H9 (cell line): ENCODE measurements around the gene JMJD1C. TPM values are rescaled to one million over a fixed set of nuclear protein-coding genes. Genes with fewer than 3 reads are reported as not detected.

Experiments used
- DNase-seq: peaks from one replicate; pipeline ENCODE4 v3.0.0-alpha.2; 2017
- H2AFZ ChIP-seq: one replicate; pipeline ENCODE4 v1.6.1; 2013; ENCODE audit warnings: mild to moderate bottlenecking, low read length, control low read depth, moderate library complexity
- H2AK5ac ChIP-seq: 2 replicates; pipeline ENCODE4 v1.6.1; 2013; ENCODE audit warnings: low read length, control low read depth, mixed read lengths; ENCODE audit not compliant: insufficient read length
- H2BK120ac ChIP-seq: one replicate; pipeline ENCODE4 v1.6.1; 2013; ENCODE audit warnings: low read depth, mild to moderate bottlenecking, low read length, control low read depth, inconsistent platforms; ENCODE audit not compliant: poor library complexity, severe bottlenecking
- H2BK12ac ChIP-seq: 2 replicates; pipeline ENCODE4 v1.6.1; 2013; ENCODE audit warnings: low read length, control low read depth, mixed read lengths, low read depth; ENCODE audit not compliant: insufficient read length
- H2BK15ac ChIP-seq: 2 replicates; pipeline ENCODE4 v1.6.1; 2013; ENCODE audit warnings: low read depth, low read length, control low read depth
- H2BK20ac ChIP-seq: one replicate; pipeline ENCODE4 v1.6.1; 2013; ENCODE audit warnings: low read depth, mild to moderate bottlenecking, low read length, control low read depth, inconsistent platforms; ENCODE audit not compliant: poor library complexity, severe bottlenecking
- H2BK5ac ChIP-seq: 2 replicates; pipeline ENCODE4 v1.6.1; 2013; ENCODE audit warnings: low read length, control low read depth, mixed read lengths; ENCODE audit not compliant: insufficient read length
- H3K14ac ChIP-seq: 2 replicates; pipeline ENCODE4 v1.6.1; 2013; ENCODE audit warnings: low read length, control low read depth; ENCODE audit not compliant: insufficient read depth
- H3K18ac ChIP-seq: 2 replicates; pipeline ENCODE4 v1.6.1; 2013; ENCODE audit warnings: low read depth, mild to moderate bottlenecking, mixed read lengths, low read length, control low read depth; ENCODE audit not compliant: insufficient read length
- H3K23ac ChIP-seq: 2 replicates; pipeline ENCODE4 v1.6.1; 2013; ENCODE audit warnings: low read length, control low read depth, mixed read lengths, low read depth; ENCODE audit not compliant: insufficient read length
- H3K23me2 ChIP-seq: 2 replicates; pipeline ENCODE4 v1.6.1; 2013; ENCODE audit warnings: low read depth, mild to moderate bottlenecking, mixed read lengths, low read length, control low read depth; ENCODE audit not compliant: insufficient read length, poor library complexity, severe bottlenecking
- H3K27ac ChIP-seq: 2 replicates; pipeline ENCODE4 v1.5.1; 2013; ENCODE audit warnings: low read length, control low read depth, mixed read lengths, low read depth; ENCODE audit not compliant: insufficient read length
- H3K27me3 ChIP-seq: 2 replicates; pipeline ENCODE4 v1.6.1; 2013; ENCODE audit warnings: low read length, control low read depth, inconsistent platforms; ENCODE audit not compliant: insufficient read depth
- H3K4ac ChIP-seq: 2 replicates; pipeline ENCODE4 v1.6.1; 2013; ENCODE audit warnings: low read depth, mild to moderate bottlenecking, control low read depth, inconsistent platforms, low read length, moderate library complexity
- H3K4me1 ChIP-seq: 2 replicates; pipeline ENCODE4 v1.6.1; 2013; ENCODE audit warnings: low read length, control low read depth, inconsistent platforms; ENCODE audit not compliant: insufficient read depth
- H3K4me2 ChIP-seq: 2 replicates; pipeline ENCODE4 v1.6.1; 2013; ENCODE audit warnings: low read length, control low read depth, mixed read lengths; ENCODE audit not compliant: insufficient read length, insufficient read depth
- H3K56ac ChIP-seq: 2 replicates; pipeline ENCODE4 v1.6.1; 2013; ENCODE audit warnings: low read depth, mild to moderate bottlenecking, mixed read lengths, low read length, control low read depth; ENCODE audit not compliant: insufficient read length
- H3K79me1 ChIP-seq: 2 replicates; pipeline ENCODE4 v1.6.1; 2013; ENCODE audit warnings: low read depth, mild to moderate bottlenecking, moderate library complexity, low read length, control low read depth, inconsistent platforms; ENCODE audit not compliant: insufficient read depth, poor library complexity, severe bottlenecking
- H3K79me2 ChIP-seq: 2 replicates; pipeline ENCODE4 v1.6.1; 2013; ENCODE audit warnings: low read length, control low read depth, inconsistent platforms; ENCODE audit not compliant: insufficient read depth
- H3K9ac ChIP-seq: 2 replicates; pipeline ENCODE4 v1.6.1; 2013; ENCODE audit warnings: low read length, control low read depth, mixed read lengths; ENCODE audit not compliant: insufficient read length; ENCODE audit errors: extremely low read depth
- H3K9me3 ChIP-seq: one replicate; pipeline ENCODE4 v1.6.1; 2013; ENCODE audit warnings: low read depth, low read length, inconsistent platforms; ENCODE audit not compliant: control insufficient read depth
- H3T11ph ChIP-seq: one replicate; pipeline ENCODE4 v1.6.1; 2013; ENCODE audit warnings: mild to moderate bottlenecking, low read length, control low read depth, inconsistent platforms
- H4K20me1 ChIP-seq: one replicate; pipeline ENCODE4 v1.6.1; 2013; ENCODE audit not compliant: control insufficient read depth, insufficient read length, insufficient read depth
- H4K5ac ChIP-seq: 2 replicates; pipeline ENCODE4 v1.6.1; 2013; ENCODE audit warnings: low read depth, mild to moderate bottlenecking, mixed read lengths, low read length, control low read depth; ENCODE audit not compliant: insufficient read length
- H4K8ac ChIP-seq: replicated peaks from 2 replicates; pipeline ENCODE4 v1.6.1; 2013; ENCODE audit warnings: low read length, control low read depth, mixed read lengths, low read depth; ENCODE audit not compliant: insufficient read length
- H4K91ac ChIP-seq: 2 replicates; pipeline ENCODE4 v1.6.1; 2013; ENCODE audit warnings: low read depth, mild to moderate bottlenecking, moderate library complexity, mixed read lengths, low read length, control low read depth; ENCODE audit not compliant: insufficient read length
- H3K27ac Mint-ChIP-seq, 3 experiments: 2 replicates in 2 of 3; 3 replicates in 1 of 3; pipeline ENCODE4 v1.8.0; 2020 to 2021; ENCODE audit warnings: mixed read lengths in 3 of 3, mild to moderate bottlenecking in 1 of 3, moderate library complexity in 1 of 3
- H3K27me3 Mint-ChIP-seq: 2 replicates; pipeline ENCODE4 v1.8.0; 2021; ENCODE audit warnings: low read depth, mild to moderate bottlenecking, moderate library complexity, mixed read lengths
- H3K36me3 Mint-ChIP-seq, 3 experiments: 2 replicates in 2 of 3; 3 replicates in 1 of 3; pipeline ENCODE4 v1.8.0; 2020 to 2021; ENCODE audit warnings: low read depth in 3 of 3, mixed read lengths in 3 of 3; ENCODE audit not compliant: insufficient read depth in 1 of 3
- H3K4me1 Mint-ChIP-seq, 2 experiments: 2 replicates each; pipeline ENCODE4 v1.8.0; 2020; ENCODE audit warnings: mixed read lengths in 2 of 2
- H3K4me3 Mint-ChIP-seq, 2 experiments: 2 replicates in 1 of 2; 3 replicates in 1 of 2; pipeline ENCODE4 v1.8.0; 2020 to 2021; ENCODE audit warnings: mild to moderate bottlenecking in 2 of 2, mixed read lengths in 2 of 2, moderate library complexity in 1 of 2
- H3K9me3 Mint-ChIP-seq, 2 experiments: 2 replicates in 1 of 2; 3 replicates in 1 of 2; pipeline ENCODE4 v1.8.0; 2020; ENCODE audit warnings: mild to moderate bottlenecking in 2 of 2, mixed read lengths in 2 of 2, moderate library complexity in 1 of 2
- CTCF ChIP-seq: fragments of 200-600 bp; sonication (generic); conservative IDR thresholded peaks from 3 replicates; pipeline ENCODE4 v1.8.0; 2021; ENCODE audit warnings: antibody characterized with exemption, mild to moderate bottlenecking
- WGBS: extraction: QIAGEN DNeasy Blood & Tissue Kit; methylation state at CpG from one replicate; pipeline ENCODE4 v1.1.7; 2013; ENCODE audit warnings: missing lambda C conversion rate, low lambda C conversion rate, mixed read lengths; ENCODE audit not compliant: insufficient read length; ENCODE audit errors: extremely low coverage; 5-methylcytosine and 5-hydroxymethylcytosine counted together
- total RNA-seq: library from RNA; stranded (reverse); gene quantifications from 2 replicates; pipeline ENCODE4 v1.2.1, GENCODE V29; 2021

The JMJD1C gene
- total RNA-seq, 1 experiment from 2014 or later = 200 TPM

GRCh38 chr10:63319231-63319630 is 146.5 kb downstream of the JMJD1C start:
- no peaks in the 10 kb centered on the region for H3K27me3 ChIP-seq
- H3K23me2 ChIP-seq = no peaks in the 10 kb centered on the region
- Mint-ChIP-seq H3K4me3 (no peak overlapping the region), H3K27me3 (no peaks in the 10 kb centered on the region), H3K36me3 (peaks cover 4 to 8% (median 6%) of the 10 kb centered on the region in 3 experiments), H3K9me3 (no peaks in the 10 kb centered on the region), H3K4me1 (peaks cover 12 to 13% of the 10 kb centered on the region in 2 experiments), H3K27ac (0 out of 7 replicates have a peak overlapping the region, but pooled peaks of 1 of the 3 experiments have one; percentile 22)
- no peak overlapping the region for H3K23ac ChIP-seq
- H2BK15ac ChIP-seq = no peak overlapping the region
- no peak overlapping the region for H2BK12ac ChIP-seq
- H3K4me1 ChIP-seq = no peaks in the 10 kb centered on the region
- no peak overlapping the region for H2AK5ac ChIP-seq
- H2BK120ac ChIP-seq = no peak overlapping the region
- TF ChIP-seq CTCF = no peak
- H2AFZ ChIP-seq = no peak overlapping the region
- H4K8ac ChIP-seq = no peak overlapping the region
- H3K18ac ChIP-seq = no peak overlapping the region
- H3K27ac ChIP-seq = no peak overlapping the region
- H4K5ac ChIP-seq = no peak overlapping the region
- no peaks in the 10 kb centered on the region; the same call in 1 of the 2 replicates for H3K79me2 ChIP-seq
- no peak overlapping the region for H3K9ac ChIP-seq
- no peaks in the 10 kb centered on the region for H3K9me3 ChIP-seq
- H3K79me1 ChIP-seq = no peaks in the 10 kb centered on the region
- H3K56ac ChIP-seq = no peak overlapping the region
- no peaks in the 10 kb centered on the region for H4K20me1 ChIP-seq
- no peak for DNase-seq
- H3T11ph ChIP-seq = no peak overlapping the region
- no peak overlapping the region for H3K14ac ChIP-seq
- no peak overlapping the region for H3K4me2 ChIP-seq
- no peak overlapping the region for H3K4ac ChIP-seq
- WGBS = no CpG with 5 or more reads among the region's 3 CpGs
- H2BK20ac ChIP-seq = no peak overlapping the region
- no peak overlapping the region for H2BK5ac ChIP-seq
- no peak overlapping the region for H4K91ac ChIP-seq
